Measurements from ENCODE around the gene AP2A1. TPM values are rescaled to one million over a fixed set of nuclear protein-coding genes. Genes with fewer than 3 reads are reported as not detected.

Gene AP2A1
- total RNA-seq, 1 donor from 2014 or later: 146 TPM

GRCh38 chr19:49850221-49850486 is 83.4 kb downstream of the AP2A1 start:
- Mint-ChIP-seq H3K4me3 (ENCODE audit: unreplicated experiment) (peak overlapping the region; percentile 81), H3K9me3 (ENCODE audit: low read depth) (peaks cover 9% of the 10 kb centered on the region), H3K4me1 (ENCODE audit: low read depth) (peaks cover 50% of the 10 kb centered on the region), H3K36me3 (ENCODE audit: low read depth) (peaks cover 5% of the 10 kb centered on the region), H3K27ac (ENCODE audit: unreplicated experiment) (peak overlapping the region; percentile 98), H3K27me3 (ENCODE audit: low read depth) (no peaks in the 10 kb centered on the region)
- TF ChIP-seq, protein P1, sequence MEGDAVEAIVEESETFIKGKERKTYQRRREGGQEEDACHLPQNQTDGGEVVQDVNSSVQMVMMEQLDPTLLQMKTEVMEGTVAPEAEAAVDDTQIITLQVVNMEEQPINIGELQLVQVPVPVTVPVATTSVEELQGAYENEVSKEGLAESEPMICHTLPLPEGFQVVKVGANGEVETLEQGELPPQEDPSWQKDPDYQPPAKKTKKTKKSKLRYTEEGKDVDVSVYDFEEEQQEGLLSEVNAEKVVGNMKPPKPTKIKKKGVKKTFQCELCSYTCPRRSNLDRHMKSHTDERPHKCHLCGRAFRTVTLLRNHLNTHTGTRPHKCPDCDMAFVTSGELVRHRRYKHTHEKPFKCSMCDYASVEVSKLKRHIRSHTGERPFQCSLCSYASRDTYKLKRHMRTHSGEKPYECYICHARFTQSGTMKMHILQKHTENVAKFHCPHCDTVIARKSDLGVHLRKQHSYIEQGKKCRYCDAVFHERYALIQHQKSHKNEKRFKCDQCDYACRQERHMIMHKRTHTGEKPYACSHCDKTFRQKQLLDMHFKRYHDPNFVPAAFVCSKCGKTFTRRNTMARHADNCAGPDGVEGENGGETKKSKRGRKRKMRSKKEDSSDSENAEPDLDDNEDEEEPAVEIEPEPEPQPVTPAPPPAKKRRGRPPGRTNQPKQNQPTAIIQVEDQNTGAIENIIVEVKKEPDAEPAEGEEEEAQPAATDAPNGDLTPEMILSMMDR (IDR thresholded peaks at IDR 0.05): no peak
- DNase-seq (ENCODE audit: low spot score): no peak

DNA sequence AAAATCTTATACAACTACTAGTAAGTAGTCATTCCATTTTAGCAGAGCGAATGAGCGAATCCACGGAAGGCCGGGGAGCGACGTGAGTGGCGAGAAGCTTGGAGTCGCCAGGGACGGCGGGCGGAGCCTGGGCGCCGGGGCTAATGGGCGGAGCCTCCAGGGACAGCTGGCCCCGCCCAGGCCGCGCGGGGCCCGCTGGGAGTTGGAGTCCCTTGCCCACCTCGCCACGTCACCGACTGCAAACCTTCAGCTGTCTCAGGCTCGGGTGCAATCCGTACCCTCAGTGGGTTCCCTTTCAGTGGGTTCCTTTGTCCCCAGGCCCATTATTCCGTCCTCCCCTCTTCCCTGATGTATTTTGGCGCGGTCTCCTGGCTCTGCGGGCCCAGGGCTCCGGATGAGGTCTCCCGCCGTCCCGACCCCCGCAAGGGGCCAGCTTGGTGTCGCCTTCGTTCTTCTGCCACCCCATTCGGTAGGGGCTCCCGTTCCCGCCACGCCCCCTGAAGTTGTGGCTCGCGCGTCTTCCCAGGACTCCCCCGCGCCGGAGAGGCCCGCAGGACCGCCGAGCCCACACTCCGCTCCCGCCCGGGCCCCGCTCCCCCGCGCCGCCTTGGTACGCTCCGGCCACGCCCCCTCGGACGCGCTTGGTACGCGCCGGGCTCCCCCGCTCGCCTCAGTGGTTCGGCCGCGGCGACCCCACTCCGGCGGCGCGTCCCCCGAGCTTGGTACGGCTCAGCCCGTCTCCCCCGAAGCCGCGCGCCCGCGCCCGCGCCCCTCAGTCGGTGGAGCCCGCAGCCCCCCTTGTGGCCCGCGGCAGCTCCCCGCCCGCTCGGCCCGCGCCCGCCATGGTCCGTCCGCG is 83.9 kb downstream of the AP2A1 start, which contains the start of gene PTOV1:
PTOV1 (plus strand) TSS at position 673 of the 856 bp plus-strand sequence.
- Mint-ChIP-seq H3K9me3 (ENCODE audit: low read depth) (peaks cover 9% of the 10 kb centered on the region), H3K27ac (ENCODE audit: unreplicated experiment) (peak within 1 kb of the TSS; percentile 98), H3K36me3 (ENCODE audit: low read depth) (peaks cover 8% of the 10 kb centered on the region), H3K27me3 (ENCODE audit: low read depth) (no peaks in the 10 kb centered on the region), H3K4me3 (ENCODE audit: unreplicated experiment) (peak within 1 kb of the TSS; percentile 81), H3K4me1 (ENCODE audit: low read depth) (peaks cover 47% of the 10 kb centered on the region)
- peak; percentile 96 for DNase-seq (ENCODE audit: low spot score)
- TF ChIP-seq, protein P1 (IDR thresholded peaks at IDR 0.05): no peak

DNA sequence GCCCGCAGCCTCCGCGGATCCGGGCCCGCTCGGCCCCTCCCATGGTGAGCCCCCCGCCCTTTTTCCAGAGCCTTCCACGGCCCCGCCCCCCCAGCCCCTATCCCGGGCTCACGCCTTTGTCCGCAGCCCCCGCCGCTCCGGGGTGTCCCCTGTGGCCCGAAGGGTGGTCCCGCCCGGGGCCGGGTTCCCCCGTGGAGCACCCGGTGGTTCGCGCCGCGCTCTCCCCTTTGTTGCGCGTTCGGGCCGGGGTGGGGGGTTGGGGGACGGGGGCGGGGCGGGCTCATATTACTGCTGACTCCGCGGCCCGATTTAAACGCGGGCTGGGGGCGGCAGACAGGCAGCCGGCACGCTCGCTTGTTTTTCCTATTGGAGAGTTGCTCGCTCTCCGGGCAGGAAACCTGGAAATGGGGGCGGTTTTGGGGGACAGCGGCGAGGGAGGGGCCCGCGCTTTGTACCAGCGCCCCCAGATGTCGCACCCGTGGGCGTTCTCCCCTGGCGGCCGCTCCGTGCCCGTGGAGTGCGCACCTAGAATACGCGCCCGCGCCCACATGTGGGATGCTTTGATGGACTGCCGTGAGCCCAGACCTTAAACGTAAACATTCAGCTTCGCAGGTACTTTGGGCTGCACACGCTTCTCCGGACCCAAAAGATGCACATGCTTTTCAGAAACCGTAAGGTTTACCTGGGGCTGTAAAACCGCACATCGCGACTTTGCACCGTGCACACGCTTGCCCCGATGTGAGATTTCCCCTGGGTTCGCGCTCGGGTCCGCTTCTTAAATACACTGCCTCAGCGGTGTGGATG is 84.9 kb downstream of the AP2A1 start:
- peak overlapping the region; percentile 70 for H3K27ac Mint-ChIP-seq (ENCODE audit: unreplicated experiment)
- H3K36me3 Mint-ChIP-seq (ENCODE audit: low read depth): peaks cover 9% of the 10 kb centered on the region
- TF ChIP-seq, protein P1 (IDR thresholded peaks at IDR 0.05): no peak
- peak overlapping the region; percentile 77 for H3K4me3 Mint-ChIP-seq (ENCODE audit: unreplicated experiment)
- H3K9me3 Mint-ChIP-seq (ENCODE audit: low read depth): peaks cover 9% of the 10 kb centered on the region
- peaks cover 43% of the 10 kb centered on the region for H3K4me1 Mint-ChIP-seq (ENCODE audit: low read depth)
- DNase-seq (ENCODE audit: low spot score): peak; percentile 77
- no peaks in the 10 kb centered on the region for H3K27me3 Mint-ChIP-seq (ENCODE audit: low read depth)

DNA sequence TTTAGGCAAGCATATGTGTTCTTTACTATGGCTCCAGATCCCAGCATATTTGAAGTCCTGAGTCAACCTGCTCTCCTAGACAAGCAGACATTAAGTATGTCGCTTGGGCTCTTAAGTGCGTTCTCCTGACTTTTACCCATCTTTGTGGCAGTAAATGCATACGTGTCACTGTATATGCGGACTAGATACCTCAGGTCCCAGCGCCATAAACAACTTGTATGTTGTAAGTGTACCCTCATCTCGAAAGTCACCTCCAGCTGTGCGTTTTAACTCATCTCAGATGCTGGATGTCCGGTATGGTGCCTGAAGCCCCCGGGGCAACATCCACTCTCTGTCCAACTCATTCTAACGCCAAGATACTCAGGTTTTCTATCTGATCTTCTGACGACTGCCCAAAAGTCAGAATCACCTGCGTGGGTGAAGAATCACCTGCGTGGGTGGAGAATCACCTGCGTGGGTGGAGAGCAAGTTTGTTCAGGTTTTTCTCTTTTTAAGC is 85.9 kb downstream of the AP2A1 start:
- peak overlapping the region; percentile 70 for H3K27ac Mint-ChIP-seq (ENCODE audit: unreplicated experiment)
- H3K36me3 Mint-ChIP-seq (ENCODE audit: low read depth): peaks cover 9% of the 10 kb centered on the region
- peaks cover 43% of the 10 kb centered on the region for H3K4me1 Mint-ChIP-seq (ENCODE audit: low read depth)
- TF ChIP-seq, protein P1 (IDR thresholded peaks at IDR 0.05): no peak
- H3K27me3 Mint-ChIP-seq (ENCODE audit: low read depth): no peaks in the 10 kb centered on the region
- H3K9me3 Mint-ChIP-seq (ENCODE audit: low read depth): peaks cover 9% of the 10 kb centered on the region
- H3K4me3 Mint-ChIP-seq (ENCODE audit: unreplicated experiment): peak overlapping the region; percentile 77
- no peak for DNase-seq (ENCODE audit: low spot score)

GRCh38 chr19:49853852-49854377 is 87.1 kb downstream of the AP2A1 start:
- DNase-seq (ENCODE audit: low spot score): no peak
- H3K9me3 Mint-ChIP-seq (ENCODE audit: low read depth): peaks cover 4% of the 10 kb centered on the region
- TF ChIP-seq, protein P1 (IDR thresholded peaks at IDR 0.05): no peak

More at GRCh38 chr19:49853852-49854377, 87.1 kb downstream of the AP2A1 start:
- Mint-ChIP-seq H3K4me1 (ENCODE audit: low read depth) (peaks cover 35% of the 10 kb centered on the region), H3K27me3 (ENCODE audit: low read depth) (no peaks in the 10 kb centered on the region), H3K4me3 (ENCODE audit: unreplicated experiment) (peak overlapping the region; percentile 22), H3K36me3 (ENCODE audit: low read depth) (peaks cover 9% of the 10 kb centered on the region), H3K27ac (ENCODE audit: unreplicated experiment) (peak overlapping the region; percentile 63)

Data from chondrocyte (in vitro differentiated cells).